22Rv1 (cell line): Measurements from ENCODE around the gene CDH2.

Source experiments
- CTCF ChIP-seq: fragments of 450-650 bp; IDR thresholded peaks from 2 replicates; pipeline ENCODE4 v1.5.1; 2017; ENCODE audit warnings: mild to moderate bottlenecking
- ZFX ChIP-seq: fragments of 450-650 bp; IDR thresholded peaks from 2 replicates; pipeline ENCODE4 v1.6.1; 2017; ENCODE audit warnings: antibody characterized with exemption, borderline replicate concordance

GRCh38 chr18:28110924-28111323 is 66.0 kb downstream of the CDH2 start:
- TF ChIP-seq CTCF (no peak), ZFX (no peak)
